DND-41 (cell line): ENCODE results near the gene VCL.
"Not testable (repeated sequence)": the region's sequence is repeated elsewhere in the genome, so short reads cannot be mapped to it uniquely, and the experiment has no call there.

Source experiments
- ATAC-seq: fragments of 200-7000 bp; cut with Tn5 transposase; 3 replicates; pipeline ENCODE4 v1.9.1; 2021; ENCODE audit warnings: low read depth; ENCODE audit not compliant: insufficient read depth
- DNase-seq: peaks from one replicate; pipeline ENCODE4 v3.0.0-alpha.2; 2020
- H2AFZ ChIP-seq: 2 replicates; pipeline ENCODE4 v1.6.0; 2012; ENCODE audit warnings: low read depth, low read length
- H3K27ac ChIP-seq: 2 replicates; pipeline ENCODE4 v1.5.1; 2012; ENCODE audit warnings: low read length, inconsistent platforms
- H3K27me3 ChIP-seq: fragments of 200-600 bp; sonication (generic); 2 replicates; pipeline ENCODE4 v1.6.0; 2012; ENCODE audit warnings: low read length, mild to moderate bottlenecking, inconsistent platforms; ENCODE audit not compliant: insufficient read depth, poor library complexity
- H3K36me3 ChIP-seq: 2 replicates; pipeline ENCODE4 v1.5.1; 2012; ENCODE audit warnings: low read length, inconsistent platforms; ENCODE audit not compliant: insufficient read depth
- H3K4me1 ChIP-seq: 2 replicates; pipeline ENCODE4 v1.5.1; 2012; ENCODE audit warnings: mild to moderate bottlenecking, low read length; ENCODE audit not compliant: insufficient read depth
- H3K4me2 ChIP-seq: 2 replicates; pipeline ENCODE4 v1.6.0; 2012; ENCODE audit warnings: mild to moderate bottlenecking, moderate library complexity, low read length, inconsistent platforms; ENCODE audit not compliant: insufficient read depth
- H3K4me3 ChIP-seq, 2 experiments: fragments of 200-600 bp in 1 of 2; shearing (Covaris generic) in 1 of 2; 2 replicates each; pipeline ENCODE4 v1.5.1; 2012 to 2016; ENCODE audit warnings: inconsistent platforms in 2 of 2, low read length in 2 of 2, mild to moderate bottlenecking in 2 of 2, low read depth in 1 of 2, moderate library complexity in 1 of 2
- H3K79me2 ChIP-seq: 2 replicates; pipeline ENCODE4 v1.6.0; 2012; ENCODE audit warnings: low read length, inconsistent platforms; ENCODE audit not compliant: insufficient read depth
- H3K9ac ChIP-seq: 2 replicates; pipeline ENCODE4 v1.6.0; 2012; ENCODE audit warnings: low read depth, mild to moderate bottlenecking, inconsistent platforms, low read length, moderate library complexity
- H3K9me3 ChIP-seq: 2 replicates; pipeline ENCODE4 v1.5.1; 2012; ENCODE audit warnings: low read length, moderate library complexity, mild to moderate bottlenecking, inconsistent platforms; ENCODE audit not compliant: insufficient read depth, severe bottlenecking
- H4K20me1 ChIP-seq: 2 replicates; pipeline ENCODE4 v1.6.0; 2012; ENCODE audit warnings: low read length; ENCODE audit not compliant: insufficient read depth
- EZH2 ChIP-seq: IDR thresholded peaks from 3 replicates; pipeline ENCODE4 v1.6.1; 2012; ENCODE audit warnings: borderline replicate concordance, low read depth, mild to moderate bottlenecking, moderate library complexity, low read length, inconsistent platforms; ENCODE audit not compliant: severe bottlenecking
- TF ChIP-seq, protein P1 (sequence below): IDR thresholded peaks from 2 replicates; pipeline ENCODE4 v1.5.1; 2012; ENCODE audit warnings: borderline replicate concordance, low read length, moderate library complexity, mild to moderate bottlenecking; ENCODE audit not compliant: poor library complexity, severe bottlenecking; ENCODE audit errors: extremely low read depth

Gene VCL

DNA sequence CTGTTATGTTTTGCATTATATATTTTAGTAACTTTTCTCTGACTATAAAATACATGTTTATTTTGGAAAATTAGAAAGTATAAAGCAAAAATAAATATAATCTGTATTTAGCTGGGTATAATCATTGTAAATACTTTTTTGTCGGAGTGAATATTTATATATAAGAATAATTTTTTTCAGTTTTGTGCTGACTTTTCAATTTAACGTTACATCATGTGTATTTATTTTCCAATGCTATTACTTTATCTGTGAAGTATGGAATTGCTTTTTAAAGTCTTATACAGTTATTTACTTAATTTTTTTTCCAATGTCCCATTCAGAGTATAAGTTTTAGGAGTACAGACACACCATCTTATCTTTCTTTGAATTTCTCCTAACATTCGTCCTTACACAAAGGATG, 137.5 kb downstream of the VCL start:
- Histone ChIP-seq H3K9me3 (no peaks in the 10 kb centered on the region), H3K4me3 (no peak overlapping the region), H3K9ac (no peak overlapping the region), H3K27ac (no peak overlapping the region), H3K4me2 (no peak overlapping the region), H3K27me3 (no peaks in the 10 kb centered on the region), H3K4me1 (no peaks in the 10 kb centered on the region), H3K36me3 (peaks cover 78% of the 10 kb centered on the region), H2AFZ (no peak overlapping the region), H3K79me2 (peaks cover 9% of the 10 kb centered on the region), H4K20me1 (peaks cover 4% of the 10 kb centered on the region; the same call in 1 of the 2 replicates)
- ATAC-seq = no peak
- no peak for DNase-seq
- TF ChIP-seq EZH2 = no peak
- TF ChIP-seq, protein P1, sequence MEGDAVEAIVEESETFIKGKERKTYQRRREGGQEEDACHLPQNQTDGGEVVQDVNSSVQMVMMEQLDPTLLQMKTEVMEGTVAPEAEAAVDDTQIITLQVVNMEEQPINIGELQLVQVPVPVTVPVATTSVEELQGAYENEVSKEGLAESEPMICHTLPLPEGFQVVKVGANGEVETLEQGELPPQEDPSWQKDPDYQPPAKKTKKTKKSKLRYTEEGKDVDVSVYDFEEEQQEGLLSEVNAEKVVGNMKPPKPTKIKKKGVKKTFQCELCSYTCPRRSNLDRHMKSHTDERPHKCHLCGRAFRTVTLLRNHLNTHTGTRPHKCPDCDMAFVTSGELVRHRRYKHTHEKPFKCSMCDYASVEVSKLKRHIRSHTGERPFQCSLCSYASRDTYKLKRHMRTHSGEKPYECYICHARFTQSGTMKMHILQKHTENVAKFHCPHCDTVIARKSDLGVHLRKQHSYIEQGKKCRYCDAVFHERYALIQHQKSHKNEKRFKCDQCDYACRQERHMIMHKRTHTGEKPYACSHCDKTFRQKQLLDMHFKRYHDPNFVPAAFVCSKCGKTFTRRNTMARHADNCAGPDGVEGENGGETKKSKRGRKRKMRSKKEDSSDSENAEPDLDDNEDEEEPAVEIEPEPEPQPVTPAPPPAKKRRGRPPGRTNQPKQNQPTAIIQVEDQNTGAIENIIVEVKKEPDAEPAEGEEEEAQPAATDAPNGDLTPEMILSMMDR = no peak

DNA sequence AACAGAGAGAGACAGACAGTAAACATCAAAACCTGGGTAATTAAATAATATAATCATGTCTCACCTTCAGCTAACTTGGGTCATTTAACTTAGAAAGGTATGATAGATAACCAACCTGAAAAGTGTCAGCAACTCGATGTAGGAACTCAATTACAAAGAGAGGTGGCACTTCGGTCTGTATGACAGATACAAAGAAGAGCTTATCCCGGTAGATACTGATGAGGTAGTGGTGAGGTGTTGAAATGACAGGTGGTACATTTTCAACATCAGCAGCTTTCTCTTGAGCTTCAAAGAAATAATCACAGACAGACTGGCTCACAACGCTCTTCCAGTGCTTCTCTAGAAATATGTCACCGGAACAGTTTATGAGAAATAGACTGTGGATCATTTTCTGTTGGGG, 140.1 kb downstream of the VCL start:
- no peaks in the 10 kb centered on the region for H3K4me1 ChIP-seq
- DNase-seq (no peak), ATAC-seq (no peak)
- no peak overlapping the region for H3K27ac ChIP-seq
- no peak overlapping the region for H3K4me2 ChIP-seq
- no peak overlapping the region for H3K9ac ChIP-seq
- H3K9me3 ChIP-seq = no peaks in the 10 kb centered on the region
- peaks cover 7% of the 10 kb centered on the region; the same call in 1 of the 2 replicates for H4K20me1 ChIP-seq
- peaks cover 62% of the 10 kb centered on the region for H3K36me3 ChIP-seq
- H3K4me3 ChIP-seq = no peak overlapping the region
- H2AFZ ChIP-seq = no peak overlapping the region
- TF ChIP-seq, protein P1 = no peak
- no peak for TF ChIP-seq EZH2
- peaks cover 34% of the 10 kb centered on the region for H3K79me2 ChIP-seq
- H3K27me3 ChIP-seq = no peaks in the 10 kb centered on the region

DNA sequence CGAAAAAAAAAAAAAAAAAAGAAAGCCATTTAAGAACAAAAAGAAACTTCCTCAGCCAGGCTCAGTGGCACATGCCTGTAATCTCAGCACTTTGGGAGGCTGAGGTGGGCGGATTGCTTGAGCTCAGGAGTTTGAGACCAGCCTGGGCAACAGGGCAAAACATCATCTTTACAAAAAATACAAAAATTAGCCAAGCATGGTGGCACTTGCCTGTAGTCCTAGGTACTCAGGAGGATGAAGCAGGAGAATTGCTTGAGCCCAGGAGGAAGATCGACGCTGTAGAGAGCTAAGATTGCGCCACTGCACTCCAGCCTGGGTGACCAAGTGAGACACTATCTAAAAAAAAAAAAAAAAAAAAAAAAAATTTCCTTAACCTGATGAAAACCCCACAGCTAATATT, 140.7 kb downstream of the VCL start:
- H3K27ac ChIP-seq = not testable (repeated sequence)

DNA sequence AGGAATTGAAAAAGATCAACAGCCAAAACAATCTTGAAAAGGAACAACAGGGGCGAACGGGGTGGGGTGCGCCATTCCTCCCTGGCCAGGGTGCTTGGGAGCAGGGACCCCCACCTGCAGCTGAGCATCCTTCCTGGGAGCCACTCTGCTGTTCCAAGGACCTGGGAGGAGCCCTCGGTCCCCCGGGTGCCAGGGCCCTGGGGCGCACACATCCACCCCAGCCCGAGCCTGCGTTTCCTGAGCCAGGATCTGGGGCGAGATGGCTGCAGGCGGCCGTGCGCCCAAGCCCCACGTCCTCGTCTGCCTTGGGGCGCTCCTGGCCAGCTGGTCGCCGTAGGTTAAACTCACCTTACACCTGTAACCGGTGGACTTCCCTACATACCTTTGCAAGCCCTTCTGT, 142.1 kb downstream of the VCL start:
- H3K27ac ChIP-seq = no peak overlapping the region
- H3K4me3 ChIP-seq = no peak overlapping the region
- peaks cover 52% of the 10 kb centered on the region for H3K79me2 ChIP-seq
- ATAC-seq (no peak), DNase-seq (no peak)
- no peaks in the 10 kb centered on the region for H3K9me3 ChIP-seq
- H2AFZ ChIP-seq = no peak overlapping the region
- no peaks in the 10 kb centered on the region for H3K27me3 ChIP-seq
- no peaks in the 10 kb centered on the region for H3K4me1 ChIP-seq
- H3K36me3 ChIP-seq = peaks cover 45% of the 10 kb centered on the region
- H3K4me2 ChIP-seq = no peak overlapping the region
- H4K20me1 ChIP-seq = peaks cover 10% of the 10 kb centered on the region; the same call in 1 of the 2 replicates
- H3K9ac ChIP-seq = no peak overlapping the region
- TF ChIP-seq EZH2 = no peak
- TF ChIP-seq, protein P1 = no peak

More for the DNA sequence above, 140.7 kb downstream of the VCL start:
- H3K4me2 ChIP-seq, H3K4me3 ChIP-seq, H2AFZ ChIP-seq, H4K20me1 ChIP-seq, H3K9ac ChIP-seq, H3K9me3 ChIP-seq, H3K4me1 ChIP-seq, H3K27me3 ChIP-seq, DNase-seq, ATAC-seq: not testable (repeated sequence)
- Histone ChIP-seq H3K36me3 (peaks cover 56% of the 10 kb centered on the region), H3K79me2 (peaks cover 40% of the 10 kb centered on the region)
